A673 (cell line): ENCODE measurements around the gene PLA2G2A.

Experiments
- EZH2 ChIP-seq: fragments of 200-600 bp; sonication (generic); IDR thresholded peaks from 2 replicates; pipeline ENCODE4 v1.6.1; 2017; ENCODE audit warnings: borderline replicate concordance, low read depth, mild to moderate bottlenecking, mixed read lengths, antibody characterized with exemption, low read length; ENCODE audit not compliant: poor library complexity, severe bottlenecking
- TF ChIP-seq, protein P1 (sequence below): fragments of 300-800, 200-600 bp; sonication (generic); conservative IDR thresholded peaks from 2 replicates; pipeline ENCODE4 v1.5.1; 2017; ENCODE audit warnings: low read depth, mild to moderate bottlenecking, antibody characterized with exemption, low read length, moderate library complexity, mixed read lengths

DNA sequence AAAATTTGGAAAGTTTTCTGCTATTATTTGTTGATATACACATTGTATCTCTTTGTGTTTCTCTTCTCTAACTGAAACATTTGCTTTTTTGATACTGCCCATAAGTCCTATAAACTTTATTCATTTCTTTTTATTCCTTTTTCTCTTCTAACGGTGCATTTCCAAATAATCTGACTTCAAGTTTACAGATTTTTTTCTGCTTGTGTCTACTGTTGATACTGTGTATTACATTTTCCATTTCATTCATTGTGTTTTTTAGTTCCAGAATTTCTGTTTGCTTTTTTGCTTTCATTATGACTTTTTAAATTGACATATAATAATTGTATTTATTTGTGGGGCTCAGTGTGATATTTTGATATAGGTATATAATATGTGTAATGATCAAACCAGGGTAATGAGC, 38.3 kb upstream of the PLA2G2A start:
- TF ChIP-seq, protein P1, sequence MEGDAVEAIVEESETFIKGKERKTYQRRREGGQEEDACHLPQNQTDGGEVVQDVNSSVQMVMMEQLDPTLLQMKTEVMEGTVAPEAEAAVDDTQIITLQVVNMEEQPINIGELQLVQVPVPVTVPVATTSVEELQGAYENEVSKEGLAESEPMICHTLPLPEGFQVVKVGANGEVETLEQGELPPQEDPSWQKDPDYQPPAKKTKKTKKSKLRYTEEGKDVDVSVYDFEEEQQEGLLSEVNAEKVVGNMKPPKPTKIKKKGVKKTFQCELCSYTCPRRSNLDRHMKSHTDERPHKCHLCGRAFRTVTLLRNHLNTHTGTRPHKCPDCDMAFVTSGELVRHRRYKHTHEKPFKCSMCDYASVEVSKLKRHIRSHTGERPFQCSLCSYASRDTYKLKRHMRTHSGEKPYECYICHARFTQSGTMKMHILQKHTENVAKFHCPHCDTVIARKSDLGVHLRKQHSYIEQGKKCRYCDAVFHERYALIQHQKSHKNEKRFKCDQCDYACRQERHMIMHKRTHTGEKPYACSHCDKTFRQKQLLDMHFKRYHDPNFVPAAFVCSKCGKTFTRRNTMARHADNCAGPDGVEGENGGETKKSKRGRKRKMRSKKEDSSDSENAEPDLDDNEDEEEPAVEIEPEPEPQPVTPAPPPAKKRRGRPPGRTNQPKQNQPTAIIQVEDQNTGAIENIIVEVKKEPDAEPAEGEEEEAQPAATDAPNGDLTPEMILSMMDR = no peak
- TF ChIP-seq EZH2 = no peak
